SU-DHL-6 (cell line): Measurements from ENCODE around the gene FRZB.

ENCODE experiments used
- H2AFZ ChIP-seq: fragments of 200-600 bp; sonication (generic); 2 replicates; pipeline ENCODE4 v1.6.1; 2014; ENCODE audit warnings: low read depth, mild to moderate bottlenecking, moderate library complexity, mixed read lengths, antibody characterized with exemption, low read length; ENCODE audit not compliant: severe bottlenecking
- H3F3A ChIP-seq: fragments of 200-600 bp; shearing (Covaris generic); 2 replicates; pipeline ENCODE4 v1.6.0; 2016; ENCODE audit warnings: antibody characterized with exemption, mild to moderate bottlenecking; ENCODE audit not compliant: insufficient read depth
- H3K27ac ChIP-seq: fragments of 200-600 bp; sonication (generic); 2 replicates; pipeline ENCODE4 v1.5.1; 2016; ENCODE audit warnings: low read depth, mild to moderate bottlenecking, low read length, moderate library complexity, mixed read lengths
- H3K27me3 ChIP-seq: fragments of 200-600 bp; sonication (generic), shearing (Covaris generic); 2 replicates; pipeline ENCODE4 v1.6.0; 2014; ENCODE audit warnings: mild to moderate bottlenecking, low read length
- H3K36me3 ChIP-seq: fragments of 200-600 bp; sonication (generic); 2 replicates; pipeline ENCODE4 v1.6.1; 2014; ENCODE audit warnings: mild to moderate bottlenecking, low read length, mixed read lengths
- H3K4me2 ChIP-seq: fragments of 300-600, 200-600 bp; shearing (Covaris generic), sonication (generic); 2 replicates; pipeline ENCODE4 v1.6.0; 2014; ENCODE audit warnings: low read length, low read depth, mild to moderate bottlenecking; ENCODE audit not compliant: poor library complexity, severe bottlenecking
- H3K4me3 ChIP-seq: fragments of 200-600 bp; sonication (generic); 2 replicates; pipeline ENCODE4 v1.5.1; 2014; ENCODE audit warnings: antibody characterized with exemption, low read length, mild to moderate bottlenecking, mixed read lengths; ENCODE audit not compliant: insufficient read depth, poor library complexity, severe bottlenecking
- H3K79me2 ChIP-seq: fragments of 200-600 bp; sonication (generic); 2 replicates; pipeline ENCODE4 v1.6.1; 2014; ENCODE audit warnings: mild to moderate bottlenecking, low read length, moderate library complexity; ENCODE audit not compliant: insufficient read depth
- H3K9ac ChIP-seq: fragments of 200-600 bp; sonication (generic); 2 replicates; pipeline ENCODE4 v1.7.0; 2014; ENCODE audit warnings: mild to moderate bottlenecking, low read length
- H3K9me2 ChIP-seq: fragments of 200-600 bp; sonication (generic); replicated peaks from 2 replicates; pipeline ENCODE4 v1.6.1; 2014; ENCODE audit warnings: low read length; ENCODE audit not compliant: insufficient read depth
- H3K9me3 ChIP-seq: fragments of 200-600 bp; sonication (generic); 2 replicates; pipeline ENCODE4 v1.6.1; 2014; ENCODE audit warnings: low read length, mixed read lengths; ENCODE audit not compliant: insufficient read depth
- H4K20me1 ChIP-seq: fragments of 200-600 bp; sonication (generic); 2 replicates; pipeline ENCODE4 v1.6.1; 2014; ENCODE audit warnings: low read depth, mild to moderate bottlenecking, antibody characterized with exemption, low read length, moderate library complexity, mixed read lengths
- EZH2phosphoT487 ChIP-seq: fragments of 200-600 bp; sonication (generic), shearing (Covaris generic); conservative IDR thresholded peaks from 2 replicates; pipeline ENCODE4 v1.6.1; 2018; ENCODE audit warnings: mild to moderate bottlenecking, antibody characterized with exemption, low read length, moderate library complexity, mixed read lengths
- TF ChIP-seq, protein P1 (sequence below): fragments of 200-600 bp; sonication (generic); IDR thresholded peaks from one replicate; pipeline ENCODE4 v1.5.1; 2017; ENCODE audit warnings: antibody characterized with exemption, mild to moderate bottlenecking, low read length, moderate library complexity; ENCODE audit not compliant: insufficient read depth, poor library complexity, severe bottlenecking

The FRZB gene

GRCh38 chr2:182845794-182846417 lies 20.5 kb downstream of the FRZB start:
- Histone ChIP-seq H3K4me2 (no peak overlapping the region), H3K4me3 (no peak overlapping the region), H2AFZ (no peak overlapping the region), H4K20me1 (no peaks in the 10 kb centered on the region), H3F3A (no peaks in the 10 kb centered on the region), H3K36me3 (no peaks in the 10 kb centered on the region), H3K79me2 (no peaks in the 10 kb centered on the region), H3K9me2 (no peaks in the 10 kb centered on the region), H3K27me3 (no peaks in the 10 kb centered on the region), H3K9ac (no peak overlapping the region), H3K9me3 (no peaks in the 10 kb centered on the region), H3K27ac (no peak overlapping the region)
- TF ChIP-seq, protein P1, sequence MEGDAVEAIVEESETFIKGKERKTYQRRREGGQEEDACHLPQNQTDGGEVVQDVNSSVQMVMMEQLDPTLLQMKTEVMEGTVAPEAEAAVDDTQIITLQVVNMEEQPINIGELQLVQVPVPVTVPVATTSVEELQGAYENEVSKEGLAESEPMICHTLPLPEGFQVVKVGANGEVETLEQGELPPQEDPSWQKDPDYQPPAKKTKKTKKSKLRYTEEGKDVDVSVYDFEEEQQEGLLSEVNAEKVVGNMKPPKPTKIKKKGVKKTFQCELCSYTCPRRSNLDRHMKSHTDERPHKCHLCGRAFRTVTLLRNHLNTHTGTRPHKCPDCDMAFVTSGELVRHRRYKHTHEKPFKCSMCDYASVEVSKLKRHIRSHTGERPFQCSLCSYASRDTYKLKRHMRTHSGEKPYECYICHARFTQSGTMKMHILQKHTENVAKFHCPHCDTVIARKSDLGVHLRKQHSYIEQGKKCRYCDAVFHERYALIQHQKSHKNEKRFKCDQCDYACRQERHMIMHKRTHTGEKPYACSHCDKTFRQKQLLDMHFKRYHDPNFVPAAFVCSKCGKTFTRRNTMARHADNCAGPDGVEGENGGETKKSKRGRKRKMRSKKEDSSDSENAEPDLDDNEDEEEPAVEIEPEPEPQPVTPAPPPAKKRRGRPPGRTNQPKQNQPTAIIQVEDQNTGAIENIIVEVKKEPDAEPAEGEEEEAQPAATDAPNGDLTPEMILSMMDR: no peak
- TF ChIP-seq EZH2phosphoT487: no peak

GRCh38 chr2:182836451-182836850 lies 30.0 kb downstream of the FRZB start:
- no peaks in the 10 kb centered on the region for H3K9me3 ChIP-seq
- no peaks in the 10 kb centered on the region for H3F3A ChIP-seq
- H3K4me2 ChIP-seq: no peak overlapping the region
- no peaks in the 10 kb centered on the region for H4K20me1 ChIP-seq
- H3K36me3 ChIP-seq: no peaks in the 10 kb centered on the region
- H3K4me3 ChIP-seq: no peak overlapping the region
- no peak overlapping the region for H3K9ac ChIP-seq
- H3K27me3 ChIP-seq: no peaks in the 10 kb centered on the region
- no peak overlapping the region for H3K27ac ChIP-seq
- TF ChIP-seq EZH2phosphoT487: no peak
- TF ChIP-seq, protein P1: no peak
- H3K9me2 ChIP-seq: no peaks in the 10 kb centered on the region
- H3K79me2 ChIP-seq: no peaks in the 10 kb centered on the region
- no peak overlapping the region for H2AFZ ChIP-seq

- Histone ChIP-seq H3K4me3 (no peak overlapping the region), H2AFZ (no peak overlapping the region)
Measured at GRCh38 chr2:182834293-182834692, 32.1 kb downstream of the FRZB start.

More at GRCh38 chr2:182834293-182834692, 32.1 kb downstream of the FRZB start:
- no peak for TF ChIP-seq EZH2phosphoT487
- TF ChIP-seq, protein P1: no peak
- no peaks in the 10 kb centered on the region for H3K27me3 ChIP-seq
- no peaks in the 10 kb centered on the region for H3K36me3 ChIP-seq
- H3K9ac ChIP-seq: no peak overlapping the region
- no peaks in the 10 kb centered on the region for H3K79me2 ChIP-seq
- H3F3A ChIP-seq: no peaks in the 10 kb centered on the region
- no peaks in the 10 kb centered on the region for H4K20me1 ChIP-seq
- H3K9me2 ChIP-seq: no peaks in the 10 kb centered on the region
- no peak overlapping the region for H3K4me2 ChIP-seq
- no peaks in the 10 kb centered on the region for H3K9me3 ChIP-seq
- H3K27ac ChIP-seq: no peak overlapping the region
